Eye (tissue), 1 donor: Measurements from ENCODE around the gene FASTK.
"Not testable (repeated sequence)": the region's sequence is repeated elsewhere in the genome, so short reads cannot be mapped to it uniquely, and the experiment has no call there.

Experiments
- DNase-seq: peaks from one replicate; pipeline ENCODE4 v3.0.0-alpha.2; 2015

Gene FASTK

GRCh38 chr7:151045262-151045661 lies 35.3 kb downstream of the FASTK start:
- DNase-seq, result no peak

GRCh38 chr7:151043959-151044358 lies 36.6 kb downstream of the FASTK start:
- no peak for DNase-seq

GRCh38 chr7:151043449-151043848 lies 37.2 kb downstream of the FASTK start:
- not testable (repeated sequence) for DNase-seq

- DNase-seq, result no peak
Observed at GRCh38 chr7:151040616-151041375, 39.8 kb downstream of the FASTK start.

GRCh38 chr7:151039850-151040548 lies 40.6 kb downstream of the FASTK start:
- DNase-seq, result no peak

- no peak for DNase-seq
Observed at GRCh38 chr7:151038951-151039849, 41.4 kb downstream of the FASTK start.

GRCh38 chr7:151035902-151036301 lies 44.7 kb downstream of the FASTK start:
- DNase-seq, result no peak

- DNase-seq, result no peak
Observed at GRCh38 chr7:151035026-151035717, 45.4 kb downstream of the FASTK start.

- DNase-seq, result no peak
Observed at GRCh38 chr7:151034312-151035025, 46.1 kb downstream of the FASTK start.

GRCh38 chr7:151033864-151034249 lies 46.8 kb downstream of the FASTK start:
- DNase-seq, result no peak

- no peak for DNase-seq
Observed at GRCh38 chr7:151032936-151033863, 47.4 kb downstream of the FASTK start.

- no peak for DNase-seq
Observed at GRCh38 chr7:151031011-151031410, 49.6 kb downstream of the FASTK start.

- no peak for DNase-seq
Observed at GRCh38 chr7:151028948-151029501, 51.6 kb downstream of the FASTK start.

GRCh38 chr7:151028131-151028947 lies 52.3 kb downstream of the FASTK start, which contains the start of gene ABCB8:
TSS of gene ABCB8 (plus strand) at chr7:151028450. CDS start at chr7:151028516, 66 bp downstream.
- peak; percentile 100 for DNase-seq

- not testable (repeated sequence) for DNase-seq
Observed at GRCh38 chr7:151027728-151028130, 52.9 kb downstream of the FASTK start.

- not testable (repeated sequence) for DNase-seq
Observed at GRCh38 chr7:151026771-151027727, 53.6 kb downstream of the FASTK start.
